Dedifferentiated amniotic fluid mesenchymal stem cell (primary cell): ENCODE results near the gene KCNJ10.
A peak's percentile ranks its signal among the peaks of the same experiment; 100 is the strongest.

Source experiments
- DNase-seq: peaks from one replicate; pipeline ENCODE4 v3.0.0-alpha.2; 2016; ENCODE audit errors: extremely low spot score

KCNJ10 gene

DNA sequence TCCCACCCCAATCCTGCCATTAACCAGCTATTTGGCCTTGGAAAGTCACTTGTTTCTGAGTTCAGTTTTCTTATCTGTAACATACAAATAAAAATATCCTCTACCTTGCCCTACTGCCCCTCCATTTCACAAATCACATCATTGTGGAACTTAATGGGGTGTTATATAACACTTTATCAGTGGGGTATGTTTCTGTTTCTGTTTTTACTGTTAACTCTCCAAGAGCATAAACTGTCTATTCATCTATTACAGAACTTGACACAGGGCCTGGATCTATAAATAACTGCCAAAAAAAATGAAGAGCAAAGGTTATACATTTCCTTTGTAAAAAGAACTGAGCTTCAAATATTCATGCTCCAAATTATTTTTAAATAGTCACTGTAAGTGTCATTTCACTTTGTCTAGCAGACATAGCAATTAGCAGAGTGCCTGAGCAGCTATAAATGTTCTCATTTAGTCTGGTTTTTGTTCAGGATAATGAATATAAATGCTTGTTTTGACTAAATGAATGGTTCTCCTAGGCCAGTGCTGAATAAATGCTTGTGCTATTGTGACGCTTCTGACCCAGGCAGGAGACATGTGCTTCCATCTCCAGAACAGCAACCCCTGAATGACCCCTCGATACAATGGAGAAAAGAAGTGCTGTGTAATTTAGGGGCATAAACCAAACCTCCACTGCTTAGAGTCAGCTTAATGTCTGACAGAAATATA is 45.6 kb downstream of the KCNJ10 start:
- DNase-seq: no peak

GRCh38 chr1:160022330-160023310 is 47.3 kb downstream of the KCNJ10 start:
- DNase-seq: no peak

DNA sequence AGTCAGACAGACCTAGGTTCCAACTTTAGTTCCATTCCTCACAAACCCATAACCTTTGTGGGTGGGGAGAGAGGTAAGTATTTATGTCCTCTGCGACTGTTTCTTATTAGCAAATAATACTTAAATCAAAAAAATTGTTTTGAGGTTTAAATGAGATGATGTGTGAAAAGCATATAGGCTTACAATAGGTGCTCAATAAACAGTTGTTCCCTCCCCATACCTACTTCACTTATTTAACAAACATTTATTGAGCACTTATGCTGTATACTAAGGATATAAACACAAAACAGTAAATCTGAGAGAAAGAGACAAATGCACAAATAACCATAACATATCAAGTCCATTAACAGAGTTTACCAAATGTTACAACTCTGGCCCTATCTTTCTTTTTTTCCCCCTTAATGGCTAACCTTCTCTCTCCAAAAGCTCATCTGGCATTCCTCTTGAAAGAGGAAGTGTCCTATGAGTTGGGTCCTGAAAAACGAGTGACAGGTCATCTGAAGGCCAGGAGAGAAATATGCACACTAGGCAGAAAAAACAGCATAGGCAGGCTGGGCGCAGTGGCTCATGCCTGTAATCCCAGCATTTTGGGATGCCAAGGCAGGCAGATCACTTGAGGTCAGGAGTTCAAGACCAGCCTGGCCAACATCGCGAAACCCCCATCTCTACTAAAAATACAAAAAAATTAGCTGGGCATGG is 48.4 kb downstream of the KCNJ10 start:
- DNase-seq: no peak

DNA sequence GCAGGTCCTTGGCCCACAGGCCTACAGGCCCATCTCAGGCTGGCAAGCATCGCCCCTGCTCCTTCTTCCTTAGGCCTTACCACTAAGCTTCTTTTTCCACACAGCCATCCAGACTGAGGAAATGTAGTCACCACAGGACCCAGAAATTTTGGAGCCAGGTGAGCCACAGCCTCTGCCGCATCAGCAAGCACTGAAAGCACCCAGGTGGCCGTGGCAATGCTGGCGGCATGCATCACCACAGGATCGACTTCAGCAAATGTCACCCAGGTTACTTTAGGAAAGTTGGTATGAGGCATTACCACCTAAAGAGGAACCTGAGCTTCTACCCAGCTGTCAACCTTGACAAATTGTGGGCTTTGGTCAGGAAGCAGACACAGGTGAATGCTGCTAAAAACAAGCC is 49.8 kb downstream of the KCNJ10 start:
- no peak for DNase-seq

DNA sequence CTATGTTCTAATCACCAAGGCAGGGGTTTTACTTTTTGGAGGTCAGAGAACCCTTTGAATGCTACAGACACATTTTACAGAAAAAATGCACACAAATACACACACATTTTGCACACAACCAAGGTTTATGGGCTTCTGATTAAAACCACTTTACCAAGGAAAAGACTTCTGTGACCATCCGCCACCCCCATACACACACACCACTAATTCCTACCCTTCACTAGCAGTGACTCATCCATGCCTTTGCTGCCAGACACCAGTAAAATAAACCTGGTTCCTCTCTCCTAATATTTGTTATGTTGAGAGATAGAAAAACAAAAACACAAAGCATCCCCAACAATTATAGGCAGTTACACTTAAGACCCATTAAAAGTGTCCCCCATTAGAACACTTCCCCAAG is 51.1 kb downstream of the KCNJ10 start:
- no peak for DNase-seq

DNA sequence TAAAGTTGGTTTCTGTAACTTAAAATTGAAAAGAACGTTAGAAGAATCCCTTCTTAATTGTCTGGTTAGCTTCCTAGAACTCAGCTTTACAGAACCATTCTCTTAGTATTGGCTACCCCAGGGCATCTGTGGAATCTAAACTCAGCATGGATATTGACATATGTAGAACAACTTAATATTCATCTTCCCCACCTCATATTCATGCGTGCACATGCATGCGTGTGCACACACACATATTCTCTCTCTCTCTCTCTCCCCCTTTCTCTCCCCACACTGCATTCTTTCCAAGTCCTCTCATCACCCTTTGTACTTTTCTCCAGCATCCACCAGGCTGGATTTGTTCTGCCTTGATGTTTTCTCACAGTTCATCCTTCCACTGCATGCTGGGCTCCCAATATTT is 51.6 kb downstream of the KCNJ10 start:
- no peak for DNase-seq

- DNase-seq: no peak
Measured at GRCh38 chr1:160017592-160017991, 52.4 kb downstream of the KCNJ10 start.

DNA sequence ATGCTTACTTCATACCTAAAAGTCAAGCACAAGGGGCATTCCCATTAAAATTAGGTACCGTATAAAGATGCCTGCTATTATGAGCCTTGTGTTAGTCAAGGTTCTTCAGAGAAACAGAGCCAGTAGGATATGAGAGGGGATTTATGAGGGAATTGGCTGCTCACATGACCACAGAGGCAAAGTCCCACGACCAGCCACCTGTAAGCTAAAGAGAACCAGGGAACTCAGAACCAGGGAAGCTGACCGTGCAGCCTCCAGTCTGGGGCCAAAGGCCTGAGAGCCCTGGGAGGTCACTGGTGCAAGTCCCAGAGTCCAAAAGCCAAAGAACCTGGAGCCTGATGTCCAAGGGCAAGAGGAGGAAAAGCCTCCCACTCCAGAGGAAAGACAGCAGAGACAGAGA is 58.2 kb downstream of the KCNJ10 start:
- DNase-seq: no peak

- no peak for DNase-seq
Measured at GRCh38 chr1:160009801-160010200, 60.2 kb downstream of the KCNJ10 start.

DNA sequence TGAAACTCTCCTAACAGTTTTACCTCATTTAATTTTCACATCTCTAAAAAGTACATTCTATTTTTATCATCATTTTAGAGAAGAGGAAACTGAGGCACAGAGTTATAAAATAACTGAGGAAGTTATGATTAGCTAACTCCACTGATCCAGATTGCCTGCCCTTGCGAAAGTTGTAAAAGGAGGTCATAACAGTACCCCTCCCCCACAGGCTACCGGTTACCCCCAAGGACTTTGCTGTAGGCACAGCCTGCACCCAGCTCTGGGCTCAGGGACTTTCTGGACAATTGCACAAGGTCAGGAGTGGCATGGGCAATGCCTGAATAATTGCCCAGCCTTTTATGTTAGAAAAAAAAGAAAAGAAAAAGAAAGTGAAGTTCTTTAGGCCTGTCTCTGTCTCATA is 60.9 kb downstream of the KCNJ10 start:
- no peak for DNase-seq

DNA sequence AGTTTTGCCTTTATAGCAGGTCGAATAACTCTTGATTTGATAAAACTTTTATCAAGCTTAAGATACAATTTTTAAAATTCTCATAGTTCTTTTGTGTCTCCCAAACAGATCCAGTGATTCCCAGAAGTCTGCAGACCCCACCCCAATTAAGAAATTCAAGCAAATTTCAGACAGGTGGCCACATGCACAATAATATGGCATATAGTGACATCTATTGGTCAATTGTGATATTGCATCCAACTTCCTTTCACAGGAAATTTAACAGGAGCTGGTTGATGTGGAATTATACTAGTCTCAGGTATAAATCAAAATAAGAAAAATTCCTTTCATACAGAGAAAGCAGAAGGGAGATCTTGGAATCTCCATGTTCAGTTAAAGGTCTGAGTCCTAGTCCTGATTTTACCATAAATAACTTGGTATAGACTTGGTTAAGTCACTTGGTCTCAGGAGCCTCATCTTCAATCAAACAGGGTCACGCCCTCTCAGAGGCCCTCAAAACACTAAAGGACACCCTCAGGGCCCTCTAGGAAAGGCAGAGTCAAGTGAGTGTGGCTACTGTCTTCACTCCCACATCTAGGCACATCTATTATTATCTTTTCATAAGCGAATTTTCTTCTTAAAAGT is 62.3 kb downstream of the KCNJ10 start:
- DNase-seq: no peak

- DNase-seq: peak; percentile 49
Measured at GRCh38 chr1:160006312-160006940, 63.5 kb downstream of the KCNJ10 start.

- no peak for DNase-seq
Measured at GRCh38 chr1:160005070-160005469, 64.9 kb downstream of the KCNJ10 start.

DNA sequence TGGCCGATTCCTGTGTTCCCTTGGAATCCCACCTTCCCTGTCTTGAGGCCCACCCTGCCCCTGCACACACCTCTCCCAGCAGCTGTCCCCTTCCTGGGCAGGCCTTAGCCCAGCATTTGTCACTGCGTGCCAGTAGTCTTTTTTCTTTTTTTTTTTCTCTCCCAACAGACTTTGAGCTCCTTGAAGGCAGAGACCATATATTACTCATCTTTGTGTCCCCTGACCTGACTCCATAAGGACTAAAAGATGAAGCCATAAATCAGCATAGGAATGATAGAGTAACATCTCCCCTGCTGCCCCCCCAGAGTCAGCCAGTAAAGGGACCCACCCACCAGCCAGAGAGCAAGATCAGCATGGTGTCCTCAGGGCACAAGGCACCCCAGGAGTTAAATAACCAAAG is 65.5 kb downstream of the KCNJ10 start:
- no peak for DNase-seq

DNA sequence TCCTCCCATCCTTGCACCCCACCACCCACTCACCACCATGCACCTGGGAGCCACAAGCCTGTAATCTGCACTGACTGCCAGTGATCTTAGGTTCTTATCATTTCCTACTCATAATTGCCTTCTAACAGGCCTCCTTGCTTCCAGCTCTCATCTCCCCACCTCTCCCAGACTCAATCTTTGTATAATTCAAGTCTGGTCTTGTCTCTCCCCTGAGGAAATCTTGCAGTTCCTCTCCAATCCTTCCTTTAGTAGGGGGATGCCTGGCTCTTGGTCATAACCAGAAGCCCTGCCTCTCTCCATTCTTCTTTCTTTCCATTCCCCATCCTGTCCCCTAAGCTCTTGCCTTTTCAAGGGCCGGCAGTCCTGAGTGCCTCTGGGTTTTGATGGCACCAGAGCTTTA is 66.0 kb downstream of the KCNJ10 start:
- DNase-seq: no peak

DNA sequence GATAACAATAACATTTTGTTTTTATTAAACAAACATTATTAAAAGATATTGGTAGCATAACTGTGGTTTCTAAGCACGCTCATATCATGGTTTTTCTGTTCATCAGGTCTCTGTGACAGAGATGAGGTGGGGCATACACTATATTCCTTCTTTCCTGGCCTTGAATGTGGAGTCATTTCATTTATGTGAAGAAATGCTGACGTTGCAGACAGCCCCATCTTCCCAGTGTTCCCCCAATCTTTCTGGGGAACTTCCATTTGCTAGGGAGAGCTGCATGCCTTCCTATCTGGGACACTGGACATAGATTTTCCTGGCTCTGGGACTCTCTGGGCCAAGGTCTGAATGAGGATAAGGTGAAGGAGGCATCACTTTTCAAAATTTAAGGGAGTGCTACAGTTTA is 68.5 kb downstream of the KCNJ10 start:
- no peak for DNase-seq

DNA sequence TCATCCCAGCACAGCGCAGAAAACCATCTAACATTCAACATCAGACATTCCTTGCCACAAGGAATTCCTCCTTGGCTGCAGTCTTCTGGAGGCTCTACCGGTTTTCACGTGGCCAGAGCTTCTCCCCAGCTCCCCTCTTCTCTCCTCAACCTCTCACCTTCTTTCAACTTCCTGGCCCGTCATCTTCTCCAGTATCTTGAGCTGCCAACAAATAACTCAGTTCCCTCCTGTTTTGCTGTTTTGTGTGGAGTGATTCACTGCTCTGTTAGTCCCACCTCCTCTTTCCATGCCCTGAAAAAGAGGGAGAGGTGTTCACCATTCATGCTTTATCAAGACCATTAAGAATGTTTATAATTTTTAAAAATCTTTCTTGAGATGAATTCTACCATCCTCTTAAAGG is 70.8 kb downstream of the KCNJ10 start:
- no peak for DNase-seq

DNA sequence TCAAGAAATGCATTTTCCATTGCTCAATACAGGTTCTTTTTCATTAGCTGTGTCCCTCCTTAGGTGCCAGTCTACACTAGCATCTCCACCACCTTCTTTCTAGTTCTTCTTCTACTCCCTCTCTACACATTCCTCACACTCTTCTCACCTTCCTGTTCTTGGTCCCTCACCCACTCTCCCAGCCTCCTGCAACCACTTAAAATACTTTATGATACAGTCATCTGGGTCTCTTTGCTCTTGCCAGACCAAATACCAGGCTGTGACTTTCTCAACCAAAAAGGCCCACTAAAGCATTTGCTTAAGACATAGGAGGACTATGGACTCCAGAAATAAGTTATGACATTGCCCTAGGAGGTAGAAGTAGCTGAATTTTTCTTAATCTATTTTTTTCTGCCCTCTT is 73.3 kb downstream of the KCNJ10 start:
- DNase-seq: peak; percentile 77

GRCh38 chr1:159994896-159995295 is 75.1 kb downstream of the KCNJ10 start:
- DNase-seq: no peak

GRCh38 chr1:159993911-159994310 is 76.0 kb downstream of the KCNJ10 start:
- no peak for DNase-seq

DNA sequence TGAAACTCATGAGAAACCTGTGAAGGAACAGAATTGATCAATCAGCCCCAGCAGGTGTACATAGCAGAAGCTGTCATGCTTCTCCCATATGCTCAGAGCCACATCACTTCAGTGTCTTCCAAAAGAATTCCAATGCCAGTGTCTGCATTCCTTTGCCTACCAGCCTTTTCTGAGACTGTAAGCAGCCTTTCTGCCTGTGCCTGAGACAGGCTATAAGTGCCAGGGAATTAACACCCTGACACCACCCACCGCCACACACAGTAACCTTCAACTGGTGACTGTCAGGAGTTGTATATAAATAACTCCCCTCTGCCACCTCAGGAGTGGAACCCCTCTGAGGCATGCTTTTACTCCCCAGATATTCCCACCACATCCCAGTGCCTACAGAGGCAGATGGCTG is 77.8 kb downstream of the KCNJ10 start:
- no peak for DNase-seq

DNA sequence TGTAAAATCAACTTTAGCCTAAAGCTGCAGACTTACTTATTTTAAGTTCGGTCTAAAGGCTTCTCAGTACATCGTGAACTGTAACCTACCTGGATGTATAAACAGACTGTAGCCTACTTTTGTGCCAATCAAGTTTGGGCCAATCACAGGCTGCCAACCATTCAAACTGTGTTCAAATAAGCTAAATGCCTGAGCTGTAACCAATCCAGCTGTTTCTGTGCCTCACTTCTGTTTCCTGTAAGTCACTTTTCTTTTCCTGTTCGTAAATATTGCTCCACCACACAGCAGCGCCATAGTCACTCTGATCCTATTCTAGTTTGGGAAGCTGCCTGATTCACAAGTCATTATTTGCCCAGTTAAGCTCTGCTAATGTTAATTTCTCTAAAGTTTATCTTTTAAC is 78.4 kb downstream of the KCNJ10 start:
- no peak for DNase-seq
